Activated CD4-positive, alpha-beta memory T cell treated with anti-CD3 and anti-CD28 coated beads for 36 hours (primary cell): ENCODE data around the gene NSMCE4A. TPM values are rescaled to one million over a fixed set of nuclear protein-coding genes. Genes with fewer than 3 reads are reported as not detected.
"Not testable (repeated sequence)": the region's sequence is repeated elsewhere in the genome, so short reads cannot be mapped to it uniquely, and the experiment has no call there.

ENCODE experiments used
- CTCF ChIA-PET: fragments of 350-600 bp; sonication (Branson Sonifier 250); formaldehyde crosslinking; loops from one replicate; lab custom pipeline; 2021; ENCODE audit warnings: antibody characterized with exemption, inconsistent platforms; lab: Charles Lee
- POLR2A ChIA-PET: fragments of 350-600 bp; sonication (Branson Sonifier 250); formaldehyde crosslinking; loops from one replicate; lab custom pipeline; 2021; ENCODE audit warnings: antibody characterized with exemption; lab: Charles Lee
- DNase-seq: peaks from one replicate; pipeline ENCODE4 v3.0.0-alpha.2; 2020
- H3K27ac Mint-ChIP-seq: one replicate; pipeline ENCODE4 v1.8.0; 2021; ENCODE audit warnings: mixed read lengths
- H3K27me3 Mint-ChIP-seq: one replicate; pipeline ENCODE4 v1.8.0; 2021; ENCODE audit warnings: mixed read lengths
- H3K36me3 Mint-ChIP-seq: one replicate; pipeline ENCODE4 v1.8.0; 2021; ENCODE audit warnings: mixed read lengths
- H3K4me1 Mint-ChIP-seq: one replicate; pipeline ENCODE4 v1.8.0; 2021; ENCODE audit warnings: low read depth, mixed read lengths
- H3K4me3 Mint-ChIP-seq: one replicate; pipeline ENCODE4 v1.8.0; 2021; ENCODE audit warnings: mild to moderate bottlenecking, mixed read lengths
- H3K9me3 Mint-ChIP-seq: one replicate; pipeline ENCODE4 v1.8.0; 2021; ENCODE audit warnings: mixed read lengths
- intact Hi-C: fragments of 100-400 bp; cut with micrococcal nuclease; formaldehyde crosslinking; loops from one replicate; pipeline ENCODE4 v1.15.1; 2023
- total RNA-seq, 2 experiments: library from RNA; stranded (reverse); gene quantifications; one replicate each; pipeline ENCODE4 v1.2.3, GENCODE V29; 2021

The NSMCE4A gene
- total RNA-seq, 2 experiments from 2014 or later, result 50.8 to 53.9 TPM

DNA sequence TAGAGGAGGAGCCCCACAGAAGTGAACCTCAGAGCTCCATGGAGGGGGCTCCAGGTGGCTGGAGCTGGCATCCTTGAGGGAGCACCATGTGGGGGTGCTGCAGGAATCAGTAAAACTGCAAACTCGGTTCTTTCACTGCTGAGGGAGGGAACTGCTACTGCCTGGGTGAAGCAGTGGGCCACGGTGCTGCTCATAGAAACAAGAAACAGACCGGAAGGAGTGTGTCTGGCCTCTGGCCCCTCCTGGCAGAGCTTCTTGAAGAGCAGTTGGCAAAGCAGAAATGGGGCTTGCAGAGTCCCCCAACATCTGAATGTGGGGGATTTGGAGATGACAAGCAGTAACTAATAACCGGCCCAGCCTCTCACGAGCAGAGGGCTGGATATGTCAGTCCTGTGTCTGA lies 37.7 kb upstream of the NSMCE4A start:
- ChIA-PET POLR2A (no interaction called here), CTCF (no interaction called here)
- no peaks in the 10 kb centered on the region for H3K9me3 Mint-ChIP-seq
- H3K27ac Mint-ChIP-seq, result no peak overlapping the region
- intact Hi-C loops, result no loop called here
- no peaks in the 10 kb centered on the region for H3K36me3 Mint-ChIP-seq
- no peaks in the 10 kb centered on the region for H3K4me1 Mint-ChIP-seq
- H3K27me3 Mint-ChIP-seq, result peaks cover 25% of the 10 kb centered on the region
- no peak for DNase-seq
- H3K4me3 Mint-ChIP-seq, result no peak overlapping the region

DNA sequence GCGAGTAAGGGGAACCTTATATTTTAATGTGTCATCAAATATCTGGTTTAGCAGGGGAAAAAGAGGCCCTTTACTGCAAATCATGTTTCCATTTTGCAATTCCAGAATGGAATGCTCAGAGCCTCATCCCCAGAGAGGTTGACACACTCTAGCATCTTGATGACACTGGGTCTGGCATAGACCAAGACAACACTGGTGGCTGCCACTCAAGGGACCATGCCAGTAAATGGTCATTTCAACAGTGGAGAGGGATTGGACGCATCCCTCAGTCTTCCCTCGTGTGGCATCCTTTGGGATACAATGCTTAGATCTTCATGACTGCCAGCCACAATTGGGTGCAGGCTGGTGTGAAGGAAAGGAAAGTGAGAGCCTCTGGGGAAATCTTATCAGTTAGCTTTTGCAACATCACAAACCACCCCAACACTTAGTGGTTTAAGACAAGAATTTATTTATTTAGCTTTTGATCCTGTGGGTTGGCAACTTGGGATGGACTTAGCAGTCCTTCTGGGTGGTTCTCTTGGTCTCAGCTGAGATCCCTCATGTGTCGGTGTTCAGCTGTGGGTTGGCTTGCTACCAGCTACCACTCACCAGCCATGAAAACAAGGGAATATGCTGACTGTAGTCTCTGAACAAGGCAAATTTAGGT lies 35.5 kb upstream of the NSMCE4A start:
- H3K27ac Mint-ChIP-seq, result no peak overlapping the region
- ChIA-PET CTCF (no interaction called here), POLR2A (no interaction called here)
- H3K36me3 Mint-ChIP-seq, result no peaks in the 10 kb centered on the region
- H3K4me1 Mint-ChIP-seq, result no peaks in the 10 kb centered on the region
- no peak overlapping the region for H3K4me3 Mint-ChIP-seq
- intact Hi-C loops, result no loop called here
- DNase-seq, result no peak
- no peaks in the 10 kb centered on the region for H3K9me3 Mint-ChIP-seq
- peaks cover 25% of the 10 kb centered on the region for H3K27me3 Mint-ChIP-seq

DNA sequence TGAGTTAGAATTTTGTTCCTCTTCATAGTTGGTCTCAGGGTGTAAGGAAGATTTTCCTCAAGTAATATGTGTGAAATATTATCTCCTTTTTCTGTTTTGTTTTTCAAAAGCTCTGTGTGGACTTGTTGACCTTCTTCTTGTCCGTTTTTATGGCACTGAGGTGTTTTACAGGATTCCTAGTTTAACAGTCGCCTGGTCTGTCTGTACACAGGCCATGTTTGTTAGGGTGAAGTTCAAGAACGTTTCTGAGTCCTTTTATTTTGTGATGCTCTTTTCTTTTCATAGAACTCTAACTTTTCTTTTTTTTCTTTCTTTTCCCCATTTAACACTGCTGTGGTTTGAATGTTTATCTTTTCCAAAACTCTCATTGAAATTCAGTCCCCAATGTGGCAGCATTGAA lies 32.4 kb upstream of the NSMCE4A start:
- intact Hi-C loops, result no loop called here
- H3K27ac Mint-ChIP-seq, result no peak overlapping the region
- CTCF ChIA-PET, result no interaction called here
- no peaks in the 10 kb centered on the region for H3K4me1 Mint-ChIP-seq
- POLR2A ChIA-PET, result no interaction called here
- H3K9me3 Mint-ChIP-seq, result peaks cover 8% of the 10 kb centered on the region
- no peaks in the 10 kb centered on the region for H3K36me3 Mint-ChIP-seq
- DNase-seq, result no peak
- peaks cover 12% of the 10 kb centered on the region for H3K27me3 Mint-ChIP-seq
- H3K4me3 Mint-ChIP-seq, result no peak overlapping the region

DNA sequence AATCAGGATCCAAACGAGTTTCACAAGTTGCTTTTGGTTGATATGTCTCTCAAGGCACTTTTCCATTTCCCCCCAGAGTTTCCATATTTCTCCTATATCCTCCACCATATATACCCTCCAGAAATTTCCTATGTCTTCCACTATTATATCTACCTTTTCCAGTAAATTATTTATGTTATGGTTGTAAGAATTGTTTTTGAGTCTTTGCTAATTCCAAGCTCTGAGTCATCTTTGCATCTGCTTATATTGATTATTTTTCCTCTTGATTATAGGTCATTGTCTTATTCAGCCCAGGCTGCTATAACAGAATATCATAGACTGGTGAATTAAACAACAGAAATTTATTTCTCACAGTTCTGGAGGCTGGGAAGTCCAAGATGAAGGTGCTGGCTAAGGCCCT lies 26.7 kb upstream of the NSMCE4A start:
- DNase-seq, result no peak
- H3K27me3 Mint-ChIP-seq, result peaks cover 7% of the 10 kb centered on the region
- H3K36me3 Mint-ChIP-seq, result peaks cover 4% of the 10 kb centered on the region
- no peak overlapping the region for H3K4me3 Mint-ChIP-seq
- no peak overlapping the region for H3K27ac Mint-ChIP-seq
- POLR2A ChIA-PET, result no interaction called here
- H3K9me3 Mint-ChIP-seq, result peaks cover 24% of the 10 kb centered on the region
- no peaks in the 10 kb centered on the region for H3K4me1 Mint-ChIP-seq
- intact Hi-C loops, result no loop called here
- CTCF ChIA-PET, result no interaction called here

DNA sequence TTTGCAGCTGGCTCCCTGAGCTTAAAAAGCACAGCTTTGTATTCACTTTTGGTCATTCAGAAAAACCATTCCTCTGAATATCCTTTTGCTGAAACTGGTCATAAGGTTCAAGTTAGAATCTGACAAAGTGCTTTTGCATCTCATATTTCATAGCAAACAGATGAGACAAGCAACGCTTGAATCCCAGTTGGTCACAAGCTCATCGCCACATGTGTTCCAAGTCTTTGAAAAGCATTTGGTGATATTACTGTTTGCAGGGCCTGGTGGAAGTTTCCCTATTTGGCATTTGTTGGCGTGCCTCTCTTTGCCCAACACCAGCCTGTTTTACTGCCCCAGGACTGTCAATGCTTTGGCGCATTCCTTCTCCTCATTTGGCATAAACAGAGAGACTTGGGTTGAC lies 24.3 kb upstream of the NSMCE4A start:
- ChIA-PET CTCF (no interaction called here), POLR2A (no interaction called here)
- intact Hi-C loops, result no loop called here
- H3K36me3 Mint-ChIP-seq, result peaks cover 4% of the 10 kb centered on the region
- H3K4me1 Mint-ChIP-seq, result no peaks in the 10 kb centered on the region
- no peak for DNase-seq
- H3K4me3 Mint-ChIP-seq, result no peak overlapping the region
- no peak overlapping the region for H3K27ac Mint-ChIP-seq
- peaks cover 21% of the 10 kb centered on the region for H3K27me3 Mint-ChIP-seq
- peaks cover 24% of the 10 kb centered on the region for H3K9me3 Mint-ChIP-seq

DNA sequence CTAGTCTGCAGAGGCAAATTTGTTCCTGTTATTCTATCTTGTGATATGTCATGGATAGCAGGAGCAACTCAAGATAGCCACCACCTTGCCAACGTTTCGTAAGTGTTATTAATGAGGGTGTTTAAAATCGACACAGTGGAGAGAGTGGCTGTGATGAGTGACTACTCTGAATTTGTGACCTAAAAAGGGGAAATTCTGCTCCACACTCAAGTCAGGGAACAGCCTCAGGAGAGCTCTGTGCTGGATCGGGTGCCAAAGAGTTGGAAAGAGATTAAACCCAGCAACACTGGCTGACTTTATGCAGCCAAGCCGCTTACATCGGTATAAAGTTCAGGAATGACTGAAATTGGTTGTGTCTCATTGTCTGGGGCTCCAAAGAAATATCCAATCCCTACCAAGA lies 23.4 kb upstream of the NSMCE4A start:
- no peaks in the 10 kb centered on the region for H3K4me1 Mint-ChIP-seq
- peaks cover 4% of the 10 kb centered on the region for H3K36me3 Mint-ChIP-seq
- H3K27me3 Mint-ChIP-seq, result peaks cover 21% of the 10 kb centered on the region
- H3K27ac Mint-ChIP-seq, result no peak overlapping the region
- DNase-seq, result no peak
- intact Hi-C loops, result no loop called here
- H3K4me3 Mint-ChIP-seq, result no peak overlapping the region
- POLR2A ChIA-PET, result no interaction called here
- CTCF ChIA-PET, result no interaction called here
- H3K9me3 Mint-ChIP-seq, result peaks cover 24% of the 10 kb centered on the region

DNA sequence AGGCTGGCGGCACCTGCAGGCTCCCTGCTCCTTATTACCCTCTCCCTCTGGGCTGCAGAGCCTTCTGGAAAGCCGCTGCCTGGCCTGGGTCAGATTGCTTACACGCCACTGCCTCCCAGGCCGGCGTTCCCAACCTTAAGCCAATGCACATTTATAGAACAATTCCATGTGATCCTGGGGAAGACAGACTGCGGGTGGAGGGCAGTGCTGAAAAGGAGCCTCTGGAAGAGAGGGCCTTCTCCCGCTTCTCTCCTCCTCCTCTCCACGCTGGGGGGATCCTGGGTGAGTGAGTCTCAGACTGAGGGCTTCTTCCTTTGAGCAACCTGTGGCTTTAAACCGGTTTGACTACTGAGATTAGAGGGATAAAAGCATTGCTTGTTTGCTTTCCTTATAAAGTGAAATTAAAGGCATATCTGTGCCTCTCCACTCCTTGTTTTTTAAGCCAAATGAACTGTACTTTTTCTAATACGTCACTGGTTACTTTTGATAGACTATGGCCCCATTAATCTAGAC lies 19.5 kb upstream of the NSMCE4A start:
- H3K4me3 Mint-ChIP-seq, result no peak overlapping the region
- ChIA-PET CTCF (no interaction called here), POLR2A (no interaction called here)
- peaks cover 25% of the 10 kb centered on the region for H3K27me3 Mint-ChIP-seq
- no peak for DNase-seq
- H3K9me3 Mint-ChIP-seq, result no peaks in the 10 kb centered on the region
- H3K36me3 Mint-ChIP-seq, result no peaks in the 10 kb centered on the region
- no peak overlapping the region for H3K27ac Mint-ChIP-seq
- H3K4me1 Mint-ChIP-seq, result no peaks in the 10 kb centered on the region
- intact Hi-C loops, result no loop called here

DNA sequence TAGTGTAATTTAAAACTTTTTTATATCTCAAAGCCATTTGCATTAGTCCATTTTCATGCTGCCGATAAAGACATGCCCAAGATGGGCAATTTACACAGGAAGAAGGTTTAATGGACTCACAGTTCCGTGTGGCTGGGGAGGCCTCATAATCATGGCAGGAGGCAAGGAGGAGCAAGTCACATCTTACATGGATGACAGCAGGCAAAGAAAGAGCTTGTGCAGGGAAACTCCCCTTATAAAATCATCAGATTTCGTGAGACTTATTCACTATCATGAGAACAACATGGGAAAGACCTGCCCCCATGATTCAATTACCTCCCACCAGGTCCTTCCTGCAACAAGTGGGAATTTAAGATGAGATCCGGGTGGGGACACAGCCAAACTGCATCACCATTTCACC lies 16.7 kb upstream of the NSMCE4A start:
- H3K27me3 Mint-ChIP-seq, result peaks cover 29% of the 10 kb centered on the region
- H3K27ac Mint-ChIP-seq, H3K4me1 Mint-ChIP-seq, H3K36me3 Mint-ChIP-seq, CTCF ChIA-PET, POLR2A ChIA-PET, DNase-seq, intact Hi-C loops, H3K4me3 Mint-ChIP-seq, H3K9me3 Mint-ChIP-seq: not testable (repeated sequence)

DNA sequence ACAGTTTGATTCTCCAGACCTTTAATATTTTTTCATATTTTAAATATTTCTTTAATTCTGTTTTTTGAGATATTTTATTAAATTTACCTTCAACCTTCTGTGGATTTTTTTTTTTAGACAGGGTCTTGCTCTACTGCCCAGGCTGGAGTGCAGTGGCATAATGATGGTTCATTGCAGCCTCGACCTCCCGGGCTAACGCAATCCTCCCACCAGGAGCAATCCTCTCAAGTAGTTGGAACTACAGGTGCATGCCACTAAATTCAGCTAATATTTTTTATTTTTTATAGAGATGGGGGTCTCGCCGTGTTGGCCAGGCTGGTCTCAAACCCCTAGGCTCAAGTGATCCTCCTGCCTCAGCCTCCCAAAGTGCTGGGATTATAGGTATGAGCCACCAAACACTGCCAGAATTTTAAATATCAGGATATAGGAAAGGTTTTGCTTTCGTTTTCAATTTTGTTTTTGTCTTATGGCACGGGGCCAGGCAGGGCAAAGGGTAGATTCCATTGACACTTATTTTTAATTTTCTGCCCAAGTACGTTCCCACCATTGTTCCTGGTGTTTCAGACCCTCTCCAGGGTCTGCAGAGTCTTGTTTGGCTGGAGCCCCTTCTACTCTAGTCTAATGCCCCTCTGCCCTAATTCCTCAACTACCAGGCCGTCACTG lies 15.1 kb upstream of the NSMCE4A start:
- CTCF ChIA-PET, result no interaction called here
- no peak for DNase-seq
- H3K9me3 Mint-ChIP-seq, result peaks cover 5% of the 10 kb centered on the region
- H3K4me3 Mint-ChIP-seq, result no peak overlapping the region
- H3K27me3 Mint-ChIP-seq, result peaks cover 19% of the 10 kb centered on the region
- no peak overlapping the region for H3K27ac Mint-ChIP-seq
- peaks cover 1% of the 10 kb centered on the region for H3K36me3 Mint-ChIP-seq
- POLR2A ChIA-PET, result no interaction called here
- H3K4me1 Mint-ChIP-seq, result no peaks in the 10 kb centered on the region
- intact Hi-C loops, result no loop called here

DNA sequence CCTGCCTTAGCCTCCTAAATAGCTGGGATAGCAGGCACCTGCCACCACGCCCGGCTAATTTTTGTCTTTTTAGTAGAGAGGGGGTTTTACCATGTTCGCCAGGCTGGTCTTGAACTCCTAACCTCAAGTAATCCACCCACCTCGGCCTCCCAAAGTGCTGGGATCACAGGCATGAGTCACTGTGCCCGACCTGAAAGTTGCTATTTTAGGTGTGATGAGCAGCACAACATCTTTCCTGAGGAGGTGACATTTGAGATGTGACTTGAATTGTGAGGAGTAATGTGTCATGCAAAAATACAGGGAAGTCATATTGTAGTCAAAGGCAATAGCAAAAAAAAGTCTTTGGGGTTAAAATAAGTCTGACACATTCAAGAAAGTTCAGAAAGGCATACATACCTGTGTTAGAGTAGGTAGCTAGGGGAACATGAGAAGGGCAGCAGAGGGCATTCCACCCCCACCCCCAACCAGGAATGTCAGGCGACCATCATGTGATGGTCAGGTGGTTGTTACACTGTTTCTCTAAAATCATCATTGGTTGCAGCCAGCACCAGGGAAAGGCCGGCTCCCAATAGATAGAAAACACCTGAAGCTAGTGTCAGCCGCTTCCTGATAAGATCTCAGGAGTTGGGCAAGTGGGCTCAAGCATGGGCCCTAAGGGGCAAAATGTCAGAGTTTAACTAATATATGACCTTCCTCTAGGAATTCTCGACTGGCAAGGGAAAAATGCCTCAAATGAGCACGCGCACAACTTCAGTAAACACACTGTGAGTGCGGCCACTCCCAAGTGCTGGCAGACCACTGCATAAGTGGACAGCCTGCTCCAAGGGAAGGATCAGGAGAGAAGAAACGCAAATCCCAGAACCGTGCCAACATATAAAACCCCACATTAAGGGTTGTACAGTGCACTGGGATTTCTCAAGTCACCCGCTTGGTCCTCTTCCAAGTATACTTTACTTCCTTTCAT lies 13.6 kb upstream of the NSMCE4A start, which contains the start of gene TACC2:
TSS of gene TACC2 (plus strand) at position 803 of the 964 bp plus-strand sequence. CDS start 32,819 bp downstream, outside the sequence.
- intact Hi-C loops, result no loop called here
- Mint-ChIP-seq H3K36me3 (peaks cover 8% of the 10 kb centered on the region), H3K9me3 (peaks cover 19% of the 10 kb centered on the region), H3K4me3 (no peak within 1 kb of the TSS), H3K4me1 (no peaks in the 10 kb centered on the region), H3K27me3 (peaks cover 15% of the 10 kb centered on the region), H3K27ac (no peak within 1 kb of the TSS)
- ChIA-PET POLR2A (no interaction called here), CTCF (no interaction called here)
- DNase-seq, result peak; percentile 27

DNA sequence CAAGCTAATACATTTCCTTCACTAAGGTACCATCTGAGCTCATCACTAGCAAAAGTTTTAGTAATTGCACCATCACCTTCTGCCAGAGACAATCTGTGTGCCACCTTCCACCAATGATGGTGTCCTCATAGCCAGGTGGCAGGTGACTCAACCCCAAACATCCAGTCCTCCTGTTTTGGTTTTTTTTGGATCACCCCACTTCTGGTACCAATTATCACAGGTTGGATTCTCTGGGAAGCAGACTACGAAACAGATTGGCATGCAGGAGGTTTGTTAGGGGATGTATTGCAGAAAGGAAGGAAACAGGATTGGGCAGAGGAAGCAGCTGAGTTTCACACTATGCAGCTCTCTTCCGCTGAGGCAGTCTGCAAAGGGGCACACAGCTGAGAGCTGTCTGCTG lies 9.4 kb upstream of the NSMCE4A start:
- no peak overlapping the region for H3K27ac Mint-ChIP-seq
- ChIA-PET POLR2A (no interaction called here), CTCF (interaction anchor here (0.7 to 1.7 kb wide), 3 partner anchors 10 to 1249 kb away, joined by 3 to 10 read pairs (median 3); partner anchors contain the start of gene NSMCE4A)
- peaks cover 11% of the 10 kb centered on the region for H3K27me3 Mint-ChIP-seq
- peaks cover 19% of the 10 kb centered on the region for H3K9me3 Mint-ChIP-seq
- DNase-seq, result no peak
- H3K36me3 Mint-ChIP-seq, result peaks cover 8% of the 10 kb centered on the region
- H3K4me3 Mint-ChIP-seq, result no peak overlapping the region
- no peaks in the 10 kb centered on the region for H3K4me1 Mint-ChIP-seq
- intact Hi-C loops, result no loop called here

DNA sequence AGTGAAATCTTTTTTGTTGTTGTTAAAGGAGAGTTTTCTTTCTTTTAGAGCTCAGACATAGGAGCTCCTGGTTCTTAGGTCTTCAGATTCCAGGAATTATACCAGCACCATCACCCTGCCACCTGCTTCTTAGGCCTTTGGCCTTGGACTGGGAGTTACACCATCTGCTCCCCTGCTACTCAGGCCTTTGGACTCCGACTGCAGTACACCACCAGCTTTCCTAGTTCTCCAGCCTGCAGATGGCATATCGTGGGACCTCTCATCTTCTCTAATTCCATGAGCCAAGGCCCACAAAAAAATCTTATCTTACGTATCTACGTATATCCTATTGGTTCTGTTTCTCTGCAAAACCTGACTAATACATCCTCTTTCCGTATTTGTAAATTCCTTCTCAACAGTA lies 8.8 kb upstream of the NSMCE4A start:
- intact Hi-C loops, result no loop called here
- H3K36me3 Mint-ChIP-seq, result peaks cover 8% of the 10 kb centered on the region
- H3K27me3 Mint-ChIP-seq, result peaks cover 9% of the 10 kb centered on the region
- no peak overlapping the region for H3K27ac Mint-ChIP-seq
- H3K4me3 Mint-ChIP-seq, result no peak overlapping the region
- DNase-seq, result no peak
- H3K4me1 Mint-ChIP-seq, result no peaks in the 10 kb centered on the region
- H3K9me3 Mint-ChIP-seq, result peaks cover 19% of the 10 kb centered on the region
- POLR2A ChIA-PET, result no interaction called here
- CTCF ChIA-PET, result interaction anchor here (0.7 to 1.7 kb wide), 3 partner anchors 9 to 1249 kb away, joined by 3 to 10 read pairs (median 3); partner anchors contain the start of gene NSMCE4A
